ENCODE data around the gene CNTNAP5.

DNA sequence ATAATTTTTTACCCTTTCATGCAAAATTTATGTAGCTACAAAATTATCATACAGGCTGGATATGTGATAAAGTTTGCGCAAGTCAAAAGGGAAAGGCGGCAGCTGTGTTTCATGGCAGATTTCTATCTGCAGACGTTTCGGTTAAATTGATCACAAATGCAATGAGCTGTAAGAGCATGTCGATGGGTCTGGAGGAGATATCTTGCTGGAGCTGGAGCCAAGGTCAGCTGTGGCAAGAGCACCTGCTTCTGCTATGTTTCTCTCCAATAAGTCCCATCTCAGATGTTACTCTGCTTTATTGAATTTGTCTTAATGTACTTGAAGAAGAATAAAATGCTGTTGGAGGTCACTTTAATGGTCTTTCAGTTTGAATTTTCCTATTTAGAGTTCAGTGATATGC is 749.7 kb downstream of the CNTNAP5 start:
- TF ChIP-seq, protein P1, sequence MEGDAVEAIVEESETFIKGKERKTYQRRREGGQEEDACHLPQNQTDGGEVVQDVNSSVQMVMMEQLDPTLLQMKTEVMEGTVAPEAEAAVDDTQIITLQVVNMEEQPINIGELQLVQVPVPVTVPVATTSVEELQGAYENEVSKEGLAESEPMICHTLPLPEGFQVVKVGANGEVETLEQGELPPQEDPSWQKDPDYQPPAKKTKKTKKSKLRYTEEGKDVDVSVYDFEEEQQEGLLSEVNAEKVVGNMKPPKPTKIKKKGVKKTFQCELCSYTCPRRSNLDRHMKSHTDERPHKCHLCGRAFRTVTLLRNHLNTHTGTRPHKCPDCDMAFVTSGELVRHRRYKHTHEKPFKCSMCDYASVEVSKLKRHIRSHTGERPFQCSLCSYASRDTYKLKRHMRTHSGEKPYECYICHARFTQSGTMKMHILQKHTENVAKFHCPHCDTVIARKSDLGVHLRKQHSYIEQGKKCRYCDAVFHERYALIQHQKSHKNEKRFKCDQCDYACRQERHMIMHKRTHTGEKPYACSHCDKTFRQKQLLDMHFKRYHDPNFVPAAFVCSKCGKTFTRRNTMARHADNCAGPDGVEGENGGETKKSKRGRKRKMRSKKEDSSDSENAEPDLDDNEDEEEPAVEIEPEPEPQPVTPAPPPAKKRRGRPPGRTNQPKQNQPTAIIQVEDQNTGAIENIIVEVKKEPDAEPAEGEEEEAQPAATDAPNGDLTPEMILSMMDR (IDR thresholded peaks at IDR 0.05) = no peak
- no peak for TF ChIP-seq ZFX (IDR thresholded peaks at IDR 0.05; ENCODE audit: borderline replicate concordance)
